HepG2 (cell line): ENCODE measurements around the gene HDGFL2. TPM values are rescaled to one million over a fixed set of nuclear protein-coding genes. Genes with fewer than 3 reads are reported as not detected.

Experiments
- ATF7-NPFF ChIP-seq: sonication (generic); formaldehyde crosslinking; IDR thresholded peaks from 2 replicates; pipeline ENCODE4 v1.8.1; 2023; ENCODE audit warnings: mild to moderate bottlenecking, low read depth, missing genetic modification reagents, moderate library complexity
- CCDC6 ChIP-seq: sonication (generic); formaldehyde crosslinking; IDR thresholded peaks from 2 replicates; pipeline ENCODE4 v1.8.1; 2022; ENCODE audit warnings: mild to moderate bottlenecking, missing genetic modification reagents, moderate library complexity
- CENPX ChIP-seq: sonication (generic); formaldehyde crosslinking; IDR thresholded peaks from 2 replicates; pipeline ENCODE4 v1.9.0; 2021; ENCODE audit warnings: mild to moderate bottlenecking, missing genetic modification reagents, moderate library complexity
- HCFC1 ChIP-seq: fragments of 150-350 bp; IDR thresholded peaks from 2 replicates; pipeline ENCODE4 v1.6.1; 2014; ENCODE audit warnings: low read depth, low read length
- HDAC2 ChIP-seq: sonication (generic); formaldehyde crosslinking; IDR thresholded peaks from 2 replicates; pipeline ENCODE4 v1.4.0; 2020; ENCODE audit warnings: missing genetic modification reagents
- JUND ChIP-seq: sonication (generic); formaldehyde crosslinking; IDR thresholded peaks from 2 replicates; pipeline ENCODE4 v1.8.0; 2022; ENCODE audit warnings: mild to moderate bottlenecking, missing genetic modification reagents
- KAT8 ChIP-seq: IDR thresholded peaks from 2 replicates; pipeline ENCODE4 v1.6.1; 2016; ENCODE audit warnings: missing genetic modification reagents, missing compliant biosample characterization
- MEIS2 ChIP-seq: sonication (generic); formaldehyde crosslinking; IDR thresholded peaks from 2 replicates; pipeline ENCODE4 v1.9.0; 2021; ENCODE audit warnings: mild to moderate bottlenecking, missing genetic modification reagents
- MIER3 ChIP-seq: IDR thresholded peaks from 2 replicates; pipeline ENCODE4 v1.6.1; 2016; ENCODE audit warnings: missing compliant biosample characterization, borderline replicate concordance
- PTBP1 ChIP-seq: fragments of 200-400 bp; formaldehyde crosslinking; IDR thresholded peaks from 2 replicates; pipeline ENCODE4 v1.6.1; 2018; ENCODE audit warnings: low read length, low read depth; ENCODE audit not compliant: poor library complexity, severe bottlenecking
- SOX6 ChIP-seq, 2 experiments: fragments of 450-650 bp in 1 of 2; sonication (generic) in 1 of 2; formaldehyde crosslinking in 1 of 2; IDR thresholded peaks; 2 replicates each; pipeline versions ENCODE4 v1.4.0 to v1.6.1; 2017 to 2020; ENCODE audit warnings: antibody characterized with exemption in 1 of 2, mild to moderate bottlenecking in 1 of 2, missing genetic modification reagents in 1 of 2
- XRCC5 ChIP-seq: fragments of 200-400 bp; formaldehyde crosslinking; optimal IDR thresholded peaks from 2 replicates; pipeline ENCODE3; 2017; ENCODE audit warnings: mild to moderate bottlenecking, low read length
- ZFP62 ChIP-seq: sonication (generic); formaldehyde crosslinking; IDR thresholded peaks from 2 replicates; pipeline ENCODE4 v1.4.0; 2020; ENCODE audit warnings: missing genetic modification reagents
- ZNF138 ChIP-seq: sonication (generic); formaldehyde crosslinking; IDR thresholded peaks from 2 replicates; pipeline ENCODE4 v1.5.0; 2020; ENCODE audit warnings: mild to moderate bottlenecking, low read depth, missing genetic modification reagents
- ZNF230 ChIP-seq: sonication (generic); formaldehyde crosslinking; IDR thresholded peaks from 2 replicates; pipeline ENCODE4 v1.4.0; 2020; ENCODE audit warnings: mild to moderate bottlenecking, missing genetic modification reagents
- ZNF557 ChIP-seq: sonication (generic); formaldehyde crosslinking; IDR thresholded peaks from 2 replicates; pipeline ENCODE4 v1.4.0; 2020; ENCODE audit warnings: missing genetic modification reagents
- ZNF747 ChIP-seq: sonication (generic); formaldehyde crosslinking; IDR thresholded peaks from 2 replicates; pipeline ENCODE4 v1.8.1; 2023; ENCODE audit warnings: missing genetic modification reagents, mild to moderate bottlenecking, borderline replicate concordance
- ZSCAN22 ChIP-seq: sonication (generic); formaldehyde crosslinking; IDR thresholded peaks from 2 replicates; pipeline ENCODE4 v1.4.0; 2020; ENCODE audit warnings: mild to moderate bottlenecking, missing genetic modification reagents
- ZSCAN9 ChIP-seq: IDR thresholded peaks from 2 replicates; pipeline ENCODE4 v1.6.1; 2016; ENCODE audit warnings: borderline replicate concordance
- polyA plus RNA-seq, 8 experiments: library from polyadenylated mRNA; depleted of rRNA in 3 of 8; stranded (reverse) in 7 of 8; unstranded in 1 of 8; fragments of >200 nt; fragmentation: Illumina TruSeq in 4 of 8; extraction: Trizol in 4 of 8; gene quantifications; 2 replicates each; pipeline versions ENCODE4 v1.2.1 to v1.2.3, GENCODE V29; 2011 to 2016; ENCODE audit warnings: low read depth in 4 of 8, missing spikeins in 1 of 8, mixed read lengths in 1 of 8; ENCODE audit not compliant: insufficient read depth in 1 of 8
- total RNA-seq, 5 experiments: library from RNA; depleted of rRNA; stranded (reverse); fragments of >200 nt; fragmentation: Illumina TruSeq; extraction: Trizol; gene quantifications; 2 replicates each; pipeline ENCODE4 v1.2.3, GENCODE V29; 2016; ENCODE audit warnings: low read depth in 1 of 5
- TF ChIP-seq, protein P1 (sequence below): sonication (generic); formaldehyde crosslinking; IDR thresholded peaks from 2 replicates; pipeline ENCODE4 v1.5.0; 2020; ENCODE audit warnings: mild to moderate bottlenecking, missing genetic modification reagents, borderline replicate concordance
- TF ChIP-seq, protein P2 (sequence below): IDR thresholded peaks from 2 replicates; pipeline ENCODE4 v1.6.1; 2016; ENCODE audit warnings: mild to moderate bottlenecking
- TF ChIP-seq, protein P3 (sequence below): sonication (generic); formaldehyde crosslinking; IDR thresholded peaks from 2 replicates; pipeline ENCODE4 v1.4.0; 2020; ENCODE audit warnings: mild to moderate bottlenecking, missing genetic modification reagents
- TF ChIP-seq, protein P4 (sequence below): sonication (generic); formaldehyde crosslinking; IDR thresholded peaks from 2 replicates; pipeline ENCODE4 v1.5.1; 2020; ENCODE audit warnings: mild to moderate bottlenecking, moderate library complexity, missing genetic modification reagents

HDGFL2 gene
- total and polyA plus RNA-seq, 2 of the 13 experiments (the other 11 are each of a cell fraction or from before 2014, with no cell fraction given): 20.0 to 51.1 TPM

DNA sequence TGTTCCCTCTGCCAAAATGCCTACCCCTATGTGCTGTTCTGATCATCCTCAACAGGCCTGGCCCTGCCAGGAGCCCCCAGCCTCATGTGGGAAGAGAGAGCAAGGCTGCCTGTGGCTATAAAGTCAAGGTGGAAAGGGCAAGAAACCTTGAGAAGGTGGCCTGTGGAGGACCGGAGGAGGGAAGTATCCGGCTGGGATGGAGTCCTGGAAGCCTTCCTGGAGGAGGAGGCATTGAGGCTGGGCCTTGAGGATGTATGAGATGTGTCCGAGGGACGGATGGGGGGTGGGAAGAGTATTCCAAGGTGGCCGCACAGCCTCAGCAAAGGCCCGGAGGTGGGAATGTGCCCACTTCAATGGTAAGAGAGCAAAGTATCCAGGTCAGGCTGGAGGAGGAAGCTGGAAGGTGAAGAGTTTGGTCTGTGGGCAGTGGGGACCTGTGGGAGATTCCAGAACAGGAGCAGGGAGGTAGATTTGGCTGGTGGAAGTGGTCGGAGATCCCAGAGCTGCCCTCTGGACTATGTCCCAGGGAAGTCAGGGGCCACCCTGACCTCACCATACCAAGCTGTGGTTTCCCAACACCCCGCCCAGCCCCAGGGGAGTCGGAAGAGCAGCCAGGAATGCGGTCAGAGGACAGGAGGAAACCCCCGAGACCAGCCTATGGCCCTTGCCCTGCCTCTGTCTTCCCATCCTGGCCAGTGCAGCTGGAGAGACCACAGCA lies 49.2 kb downstream of the HDGFL2 start (continued):
- TF ChIP-seq, protein P1, sequence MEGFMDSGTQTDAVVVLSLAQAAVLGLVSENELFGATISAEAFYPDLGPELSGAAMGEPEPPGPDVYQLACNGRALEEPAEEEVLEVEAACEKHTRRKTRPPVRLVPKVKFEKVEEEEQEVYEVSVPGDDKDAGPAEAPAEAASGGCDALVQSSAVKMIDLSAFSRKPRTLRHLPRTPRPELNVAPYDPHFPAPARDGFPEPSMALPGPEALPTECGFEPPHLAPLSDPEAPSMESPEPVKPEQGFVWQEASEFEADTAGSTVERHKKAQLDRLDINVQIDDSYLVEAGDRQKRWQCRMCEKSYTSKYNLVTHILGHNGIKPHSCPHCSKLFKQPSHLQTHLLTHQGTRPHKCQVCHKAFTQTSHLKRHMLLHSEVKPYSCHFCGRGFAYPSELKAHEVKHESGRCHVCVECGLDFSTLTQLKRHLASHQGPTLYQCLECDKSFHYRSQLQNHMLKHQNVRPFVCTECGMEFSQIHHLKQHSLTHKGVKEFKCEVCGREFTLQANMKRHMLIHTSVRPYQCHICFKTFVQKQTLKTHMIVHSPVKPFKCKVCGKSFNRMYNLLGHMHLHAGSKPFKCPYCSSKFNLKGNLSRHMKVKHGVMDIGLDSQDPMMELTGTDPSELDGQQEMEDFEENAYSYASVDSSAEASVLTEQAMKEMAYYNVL: no peak; the same call in 1 of the 2 replicates
- TF ChIP-seq MEIS2 (CRISPR knock-in tag) (no peak), ZSCAN22 (CRISPR knock-in tag) (no peak), HDAC2 (peak; percentile 71), ZSCAN9 (CRISPR knock-in tag) (no peak), MIER3 (CRISPR knock-in tag) (no peak), CCDC6 (0 out of 2 replicates have a peak, but pooled peaks have one; percentile 17), CENPX (no peak), ZNF747 (CRISPR knock-in tag) (no peak), SOX6 (IDR thresholded peaks at IDR 0.05) (no peak), SOX6 (CRISPR knock-in tag; IDR thresholded peaks at IDR 0.05) (0 out of 2 replicates have a peak, but pooled peaks have one; percentile 22), ZNF230 (no peak), ZNF138 (CRISPR knock-in tag) (no peak), ZNF557 (CRISPR knock-in tag) (no peak), XRCC5 (peak; percentile 37), JUND (CRISPR knock-in tag) (no peak), PTBP1 (no peak), ZFP62 (CRISPR knock-in tag) (no peak), KAT8 (CRISPR knock-in tag) (peak; percentile 18; the same call in 1 of the 2 replicates), ATF7-NPFF (no peak), HCFC1 (no peak)
- TF ChIP-seq, protein P2, sequence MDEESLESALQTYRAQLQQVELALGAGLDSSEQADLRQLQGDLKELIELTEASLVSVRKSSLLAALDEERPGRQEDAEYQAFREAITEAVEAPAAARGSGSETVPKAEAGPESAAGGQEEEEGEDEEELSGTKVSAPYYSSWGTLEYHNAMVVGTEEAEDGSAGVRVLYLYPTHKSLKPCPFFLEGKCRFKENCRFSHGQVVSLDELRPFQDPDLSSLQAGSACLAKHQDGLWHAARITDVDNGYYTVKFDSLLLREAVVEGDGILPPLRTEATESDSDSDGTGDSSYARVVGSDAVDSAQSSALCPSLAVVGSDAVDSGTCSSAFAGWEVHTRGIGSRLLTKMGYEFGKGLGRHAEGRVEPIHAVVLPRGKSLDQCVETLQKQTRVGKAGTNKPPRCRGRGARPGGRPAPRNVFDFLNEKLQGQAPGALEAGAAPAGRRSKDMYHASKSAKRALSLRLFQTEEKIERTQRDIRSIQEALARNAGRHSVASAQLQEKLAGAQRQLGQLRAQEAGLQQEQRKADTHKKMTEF (CRISPR knock-in tag): peak; percentile 47
- TF ChIP-seq, protein P3, sequence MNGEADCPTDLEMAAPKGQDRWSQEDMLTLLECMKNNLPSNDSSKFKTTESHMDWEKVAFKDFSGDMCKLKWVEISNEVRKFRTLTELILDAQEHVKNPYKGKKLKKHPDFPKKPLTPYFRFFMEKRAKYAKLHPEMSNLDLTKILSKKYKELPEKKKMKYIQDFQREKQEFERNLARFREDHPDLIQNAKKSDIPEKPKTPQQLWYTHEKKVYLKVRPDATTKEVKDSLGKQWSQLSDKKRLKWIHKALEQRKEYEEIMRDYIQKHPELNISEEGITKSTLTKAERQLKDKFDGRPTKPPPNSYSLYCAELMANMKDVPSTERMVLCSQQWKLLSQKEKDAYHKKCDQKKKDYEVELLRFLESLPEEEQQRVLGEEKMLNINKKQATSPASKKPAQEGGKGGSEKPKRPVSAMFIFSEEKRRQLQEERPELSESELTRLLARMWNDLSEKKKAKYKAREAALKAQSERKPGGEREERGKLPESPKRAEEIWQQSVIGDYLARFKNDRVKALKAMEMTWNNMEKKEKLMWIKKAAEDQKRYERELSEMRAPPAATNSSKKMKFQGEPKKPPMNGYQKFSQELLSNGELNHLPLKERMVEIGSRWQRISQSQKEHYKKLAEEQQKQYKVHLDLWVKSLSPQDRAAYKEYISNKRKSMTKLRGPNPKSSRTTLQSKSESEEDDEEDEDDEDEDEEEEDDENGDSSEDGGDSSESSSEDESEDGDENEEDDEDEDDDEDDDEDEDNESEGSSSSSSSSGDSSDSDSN (CRISPR knock-in tag): peak; percentile 43; the same call in 1 of the 2 replicates
- TF ChIP-seq, protein P4, sequence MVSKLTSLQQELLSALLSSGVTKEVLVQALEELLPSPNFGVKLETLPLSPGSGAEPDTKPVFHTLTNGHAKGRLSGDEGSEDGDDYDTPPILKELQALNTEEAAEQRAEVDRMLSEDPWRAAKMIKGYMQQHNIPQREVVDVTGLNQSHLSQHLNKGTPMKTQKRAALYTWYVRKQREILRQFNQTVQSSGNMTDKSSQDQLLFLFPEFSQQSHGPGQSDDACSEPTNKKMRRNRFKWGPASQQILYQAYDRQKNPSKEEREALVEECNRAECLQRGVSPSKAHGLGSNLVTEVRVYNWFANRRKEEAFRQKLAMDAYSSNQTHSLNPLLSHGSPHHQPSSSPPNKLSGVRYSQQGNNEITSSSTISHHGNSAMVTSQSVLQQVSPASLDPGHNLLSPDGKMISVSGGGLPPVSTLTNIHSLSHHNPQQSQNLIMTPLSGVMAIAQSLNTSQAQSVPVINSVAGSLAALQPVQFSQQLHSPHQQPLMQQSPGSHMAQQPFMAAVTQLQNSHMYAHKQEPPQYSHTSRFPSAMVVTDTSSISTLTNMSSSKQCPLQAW (CRISPR knock-in tag): peak; percentile 18; the same call in 1 of the 2 replicates
